GM12891 (cell line): Measurements from ENCODE around the gene RPP40.

ENCODE experiments used
- PAX5 ChIP-seq: IDR thresholded peaks from 2 replicates; pipeline ENCODE4 v1.6.1; 2011; ENCODE audit warnings: low read length, moderate library complexity, mild to moderate bottlenecking; ENCODE audit not compliant: insufficient read depth, severe bottlenecking
- POLR2A ChIP-seq: IDR thresholded peaks from 2 replicates; pipeline ENCODE4 v1.6.1; 2011; ENCODE audit warnings: low read depth, low read length, control low read depth
- POLR2AphosphoS5 ChIP-seq: IDR thresholded peaks from 2 replicates; pipeline ENCODE4 v1.6.1; 2011; ENCODE audit warnings: low read depth, low read length, control low read depth
- POU2F2 ChIP-seq: IDR thresholded peaks from 2 replicates; pipeline ENCODE4 v1.6.1; 2011; ENCODE audit warnings: low read depth, mild to moderate bottlenecking, control low read depth, low read length, moderate library complexity
- SPI1 ChIP-seq: IDR thresholded peaks from 2 replicates; pipeline ENCODE4 v1.6.1; 2011; ENCODE audit warnings: low read depth, low read length, control low read depth
- TAF1 ChIP-seq: IDR thresholded peaks from 2 replicates; pipeline ENCODE4 v1.6.1; 2011; ENCODE audit warnings: low read depth, low read length, control low read depth

GRCh38 chr6:4999586-4999985 is 4.3 kb downstream of the RPP40 start:
- TF ChIP-seq POLR2AphosphoS5 (no peak), POLR2A (no peak), TAF1 (no peak), PAX5 (no peak), SPI1 (no peak), POU2F2 (no peak)
